Uterus (tissue), 4 donors: ENCODE data around the gene C10orf71. TPM values are rescaled to one million over a fixed set of nuclear protein-coding genes. Genes with fewer than 3 reads are reported as not detected.

Source experiments
- DNase-seq, 2 donors: peaks; one replicate each; pipeline ENCODE4 v3.0.0-alpha.2; 2019 to 2020
- H3K27ac ChIP-seq, 2 donors: fragments of 200-600 bp; sonication (generic); 1 replicate in 1 of 2; 2 replicates in 1 of 2; pipeline ENCODE4 v1.5.1; 2016 to 2018
- H3K27me3 ChIP-seq, 2 donors: fragments of 200-600 bp; sonication (generic); one replicate each; pipeline ENCODE4 v1.5.1; 2018 to 2019; ENCODE audit warnings: control low read depth in 1 of 2
- H3K36me3 ChIP-seq, 2 donors: fragments of 200-600 bp; sonication (generic); one replicate each; pipeline ENCODE4 v1.5.1; 2019; ENCODE audit warnings: control low read depth in 1 of 2
- H3K4me1 ChIP-seq, 2 donors: fragments of 200-600 bp; sonication (generic); one replicate each; pipeline ENCODE4 v1.5.1; 2018 to 2019; ENCODE audit warnings: control low read depth in 1 of 2
- H3K4me3 ChIP-seq, 2 donors: fragments of 200-600 bp; sonication (generic); 1 replicate in 1 of 2; 2 replicates in 1 of 2; pipeline ENCODE4 v1.5.1; 2018 to 2019; ENCODE audit warnings: mild to moderate bottlenecking in 1 of 2
- H3K9me3 ChIP-seq, 2 donors: fragments of 200-600 bp; sonication (generic); one replicate each; pipeline ENCODE4 v1.5.1; 2019; ENCODE audit warnings: control low read depth in 1 of 2
- POLR2A ChIP-seq, 2 donors: fragments of 450-650 bp; IDR thresholded peaks; one replicate each; pipeline ENCODE4 v1.6.1; 2016; ENCODE audit warnings: antibody characterized with exemption in 2 of 2, mild to moderate bottlenecking in 1 of 2, moderate library complexity in 1 of 2
- intact Hi-C: fragments of 100-400 bp; cut with DNase I; formaldehyde crosslinking; loops from one replicate; pipeline ENCODE4 v1.15.1; 2023; ENCODE audit warnings: low total_unique reads
- total RNA-seq, 4 donors: library from RNA; depleted of rRNA in 3 of 4; stranded (reverse); fragments of >200 nt in 3 of 4; gene quantifications; one replicate each; pipeline versions ENCODE4 v1.1.0 to v1.2.4, GENCODE V29; 2014 to 2023
- TF ChIP-seq, protein P1 (sequence below), 4 experiments: fragments of 200-600 bp in 2 of 4; fragments of 450-650 bp in 2 of 4; sonication (generic) in 2 of 4; IDR thresholded peaks; one replicate each; pipeline ENCODE4 v1.5.1; 2016 to 2019; ENCODE audit warnings: antibody characterized with exemption in 4 of 4, mild to moderate bottlenecking in 2 of 4, moderate library complexity in 1 of 4
- donor health status: DM: yes; HTN: yes; CAD: no.

The C10orf71 gene
- total RNA-seq, 4 donors from 2014 or later = not detected

DNA sequence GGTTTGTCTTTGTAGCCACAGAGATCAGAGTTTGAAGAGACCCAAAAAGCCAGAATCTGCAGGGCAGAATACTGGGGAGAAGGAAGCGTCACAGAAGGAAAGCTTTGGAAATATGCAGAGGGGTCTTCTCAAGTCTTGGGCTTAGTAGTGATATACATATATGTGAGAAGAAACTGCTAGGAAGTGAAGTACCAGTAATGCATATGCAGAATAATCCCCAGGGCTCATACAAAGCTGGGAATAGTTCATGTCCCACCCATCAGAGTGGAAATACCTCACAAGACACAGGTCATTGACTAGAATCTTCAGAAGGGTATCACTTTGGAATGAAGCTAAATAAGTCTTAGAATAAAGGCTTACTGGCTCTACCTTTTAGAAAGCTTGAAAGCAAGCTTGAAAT lies 39.6 kb downstream of the C10orf71 start:
- no peak overlapping the region for H3K4me3 ChIP-seq
- no peak overlapping the region for H3K27ac ChIP-seq
- H3K9me3 ChIP-seq = no peaks in the 10 kb centered on the region
- H3K4me1 ChIP-seq = no peaks in the 10 kb centered on the region
- DNase-seq = no peak
- H3K27me3 ChIP-seq = no peaks in the 10 kb centered on the region
- no peak for TF ChIP-seq POLR2A (IDR thresholded peaks at IDR 0.05)
- TF ChIP-seq, protein P1, sequence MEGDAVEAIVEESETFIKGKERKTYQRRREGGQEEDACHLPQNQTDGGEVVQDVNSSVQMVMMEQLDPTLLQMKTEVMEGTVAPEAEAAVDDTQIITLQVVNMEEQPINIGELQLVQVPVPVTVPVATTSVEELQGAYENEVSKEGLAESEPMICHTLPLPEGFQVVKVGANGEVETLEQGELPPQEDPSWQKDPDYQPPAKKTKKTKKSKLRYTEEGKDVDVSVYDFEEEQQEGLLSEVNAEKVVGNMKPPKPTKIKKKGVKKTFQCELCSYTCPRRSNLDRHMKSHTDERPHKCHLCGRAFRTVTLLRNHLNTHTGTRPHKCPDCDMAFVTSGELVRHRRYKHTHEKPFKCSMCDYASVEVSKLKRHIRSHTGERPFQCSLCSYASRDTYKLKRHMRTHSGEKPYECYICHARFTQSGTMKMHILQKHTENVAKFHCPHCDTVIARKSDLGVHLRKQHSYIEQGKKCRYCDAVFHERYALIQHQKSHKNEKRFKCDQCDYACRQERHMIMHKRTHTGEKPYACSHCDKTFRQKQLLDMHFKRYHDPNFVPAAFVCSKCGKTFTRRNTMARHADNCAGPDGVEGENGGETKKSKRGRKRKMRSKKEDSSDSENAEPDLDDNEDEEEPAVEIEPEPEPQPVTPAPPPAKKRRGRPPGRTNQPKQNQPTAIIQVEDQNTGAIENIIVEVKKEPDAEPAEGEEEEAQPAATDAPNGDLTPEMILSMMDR (IDR thresholded peaks at IDR 0.05) = no peak
- H3K36me3 ChIP-seq = no peaks in the 10 kb centered on the region
- intact Hi-C loops = no loop called here

DNA sequence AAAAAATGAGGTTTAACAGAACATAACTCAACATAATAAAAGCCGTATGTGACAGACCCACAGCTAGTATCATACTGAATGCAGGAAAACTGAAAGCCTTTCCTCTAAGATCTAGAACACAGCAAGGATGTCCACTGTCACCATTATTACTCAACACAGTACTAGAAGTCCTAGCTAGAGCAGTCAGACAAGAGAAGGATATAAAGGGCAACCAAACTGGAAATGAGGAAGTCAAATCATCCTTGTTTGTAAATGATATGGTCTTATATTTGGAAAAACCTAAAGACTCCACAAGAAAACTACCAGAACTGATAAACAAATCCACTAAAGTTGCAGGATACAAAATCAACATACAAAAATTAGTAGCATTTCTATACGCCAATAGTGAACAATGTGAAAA lies 45.9 kb downstream of the C10orf71 start:
- Histone ChIP-seq H3K27ac (no peak overlapping the region), H3K4me3 (no peak overlapping the region), H3K27me3 (no peaks in the 10 kb centered on the region), H3K4me1 (no peaks in the 10 kb centered on the region), H3K36me3 (no peaks in the 10 kb centered on the region), H3K9me3 (no peaks in the 10 kb centered on the region)
- intact Hi-C loops = no loop called here
- TF ChIP-seq POLR2A (IDR thresholded peaks at IDR 0.05) = no peak
- TF ChIP-seq, protein P1 (IDR thresholded peaks at IDR 0.05) = no peak
- DNase-seq = no peak

DNA sequence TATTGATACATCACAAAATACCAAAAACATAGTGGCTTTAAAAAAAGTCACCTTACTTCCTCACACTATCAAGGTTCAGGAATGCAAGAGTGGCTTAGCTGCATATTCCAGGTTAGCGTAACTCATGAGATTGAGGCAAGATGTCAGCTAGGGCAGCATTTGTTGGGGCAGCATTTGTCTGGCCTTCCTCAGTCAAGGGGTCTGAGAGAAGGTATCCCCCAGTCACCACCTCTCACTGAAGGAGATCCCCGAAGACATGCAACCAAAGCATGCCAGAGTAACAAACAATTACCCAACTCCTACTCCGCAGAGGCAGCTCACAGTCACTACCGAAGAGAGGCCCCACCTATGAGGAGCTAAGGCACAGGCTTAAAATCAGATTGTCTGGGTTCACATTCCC lies 48.4 kb downstream of the C10orf71 start:
- intact Hi-C loops = no loop called here
- no peaks in the 10 kb centered on the region for H3K4me1 ChIP-seq
- no peak overlapping the region for H3K4me3 ChIP-seq
- TF ChIP-seq, protein P1 (IDR thresholded peaks at IDR 0.05) = no peak
- no peak for TF ChIP-seq POLR2A (IDR thresholded peaks at IDR 0.05)
- no peaks in the 10 kb centered on the region for H3K27me3 ChIP-seq
- no peaks in the 10 kb centered on the region for H3K9me3 ChIP-seq
- no peaks in the 10 kb centered on the region for H3K36me3 ChIP-seq
- no peak for DNase-seq
- no peak overlapping the region for H3K27ac ChIP-seq

DNA sequence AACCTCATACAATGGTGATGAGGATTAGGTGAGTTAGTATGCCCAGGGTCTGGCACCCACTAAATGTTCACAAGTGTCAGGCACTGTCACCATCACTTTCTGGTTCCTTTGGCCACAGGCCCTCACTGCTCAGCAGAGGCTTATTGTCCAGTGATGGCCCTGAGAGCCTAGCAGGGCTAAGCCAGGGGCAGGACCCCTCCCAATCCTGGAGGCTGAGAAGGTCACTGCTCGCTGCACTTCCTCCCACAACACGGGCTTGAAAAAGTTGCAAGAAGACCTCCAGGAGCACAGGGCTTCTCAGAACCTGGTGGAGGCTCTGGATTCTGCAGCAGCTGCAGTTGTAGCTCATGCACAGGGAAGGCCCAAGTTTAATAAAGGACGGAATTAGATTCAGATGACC lies 48.9 kb downstream of the C10orf71 start:
- intact Hi-C loops = no loop called here
- H3K4me1 ChIP-seq = no peaks in the 10 kb centered on the region
- H3K36me3 ChIP-seq = no peaks in the 10 kb centered on the region
- no peak overlapping the region for H3K4me3 ChIP-seq
- no peaks in the 10 kb centered on the region for H3K9me3 ChIP-seq
- no peak overlapping the region for H3K27ac ChIP-seq
- TF ChIP-seq, protein P1 (IDR thresholded peaks at IDR 0.05) = no peak
- TF ChIP-seq POLR2A (IDR thresholded peaks at IDR 0.05) = no peak
- H3K27me3 ChIP-seq = no peaks in the 10 kb centered on the region
- no peak for DNase-seq

DNA sequence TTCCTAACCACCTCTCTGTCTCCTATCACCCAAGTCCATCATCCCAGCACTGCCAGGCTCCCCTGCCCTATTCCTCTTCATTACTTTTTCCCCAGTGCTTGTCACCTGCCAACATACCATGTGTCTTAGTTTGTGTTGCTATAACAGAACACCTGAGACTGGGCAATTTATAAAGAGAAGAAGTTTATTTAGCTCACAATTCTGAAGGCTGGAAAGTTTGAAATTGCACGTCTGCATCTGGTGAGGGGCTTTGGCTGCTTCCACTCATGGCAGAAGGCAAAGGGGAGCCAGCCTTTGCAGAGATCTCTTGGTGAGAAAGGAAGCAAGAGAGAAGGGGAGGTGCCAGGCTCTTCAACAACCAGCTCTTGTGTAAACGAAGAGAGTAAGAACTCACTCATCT lies 49.6 kb downstream of the C10orf71 start:
- no peak overlapping the region for H3K4me3 ChIP-seq
- no peaks in the 10 kb centered on the region for H3K4me1 ChIP-seq
- intact Hi-C loops = no loop called here
- H3K27me3 ChIP-seq = no peaks in the 10 kb centered on the region
- no peak overlapping the region for H3K27ac ChIP-seq
- DNase-seq = no peak
- H3K9me3 ChIP-seq = no peaks in the 10 kb centered on the region
- TF ChIP-seq POLR2A (IDR thresholded peaks at IDR 0.05) = no peak
- TF ChIP-seq, protein P1 (IDR thresholded peaks at IDR 0.05) = no peak
- no peaks in the 10 kb centered on the region for H3K36me3 ChIP-seq
